ENCODE results near the gene HYAL2.
"Not testable (repeated sequence)": the region's sequence is repeated elsewhere in the genome, so short reads cannot be mapped to it uniquely, and the experiment has no call there.

HYAL2 gene

GRCh38 chr3:50327129-50327528, 4.6 kb upstream of the HYAL2 start:
- DNase-seq (ENCODE audit: low read depth) = no peak

GRCh38 chr3:50326182-50326541, 3.6 kb upstream of the HYAL2 start:
- DNase-seq (ENCODE audit: low read depth) = no peak

- DNase-seq (ENCODE audit: low read depth) = no peak
These were observed 3.1 kb upstream of the HYAL2 start for GRCh38 chr3:50325497-50326181.

GRCh38 chr3:50325113-50325480, 2.6 kb upstream of the HYAL2 start:
- DNase-seq (ENCODE audit: low read depth) = no peak

GRCh38 chr3:50324351-50325112, 2.0 kb upstream of the HYAL2 start:
- DNase-seq (ENCODE audit: low read depth) = peak; percentile 41

DNA sequence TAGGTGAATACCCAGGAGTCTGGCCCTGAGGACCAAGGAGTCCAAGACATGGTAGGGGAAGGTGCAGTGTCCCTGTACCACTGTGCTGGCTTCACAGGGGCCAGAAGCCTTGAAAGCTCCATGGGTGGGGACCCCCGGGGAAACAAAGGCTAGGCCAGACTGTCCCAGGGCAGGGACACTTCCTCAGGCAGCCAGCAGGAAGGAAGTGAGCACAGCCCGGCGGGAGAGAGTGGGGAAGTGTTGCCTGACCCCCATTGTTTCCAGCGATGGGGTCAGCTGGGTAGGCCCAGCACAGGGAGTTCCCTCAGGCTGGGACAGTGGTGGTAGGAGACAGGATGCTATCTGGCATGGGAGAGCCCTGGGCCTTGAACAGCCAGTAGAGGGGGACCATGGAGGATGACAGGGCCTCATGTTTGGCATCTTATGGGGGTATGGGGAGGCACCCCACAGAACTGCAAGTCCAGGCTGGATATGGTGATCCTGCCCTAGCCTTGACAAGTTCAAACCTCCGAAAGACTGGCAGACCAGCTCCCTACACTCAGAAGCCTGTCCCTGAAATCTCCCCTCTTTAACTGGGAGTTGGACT, 1.2 kb upstream of the HYAL2 start:
- no peak for DNase-seq (ENCODE audit: low read depth)

- DNase-seq (ENCODE audit: low read depth) = no peak
These were observed 601 bp upstream of the HYAL2 start for GRCh38 chr3:50323092-50323600.

GRCh38 chr3:50322115-50322385, 495 bp downstream of the HYAL2 start:
- DNase-seq (ENCODE audit: low read depth) = no peak

DNA sequence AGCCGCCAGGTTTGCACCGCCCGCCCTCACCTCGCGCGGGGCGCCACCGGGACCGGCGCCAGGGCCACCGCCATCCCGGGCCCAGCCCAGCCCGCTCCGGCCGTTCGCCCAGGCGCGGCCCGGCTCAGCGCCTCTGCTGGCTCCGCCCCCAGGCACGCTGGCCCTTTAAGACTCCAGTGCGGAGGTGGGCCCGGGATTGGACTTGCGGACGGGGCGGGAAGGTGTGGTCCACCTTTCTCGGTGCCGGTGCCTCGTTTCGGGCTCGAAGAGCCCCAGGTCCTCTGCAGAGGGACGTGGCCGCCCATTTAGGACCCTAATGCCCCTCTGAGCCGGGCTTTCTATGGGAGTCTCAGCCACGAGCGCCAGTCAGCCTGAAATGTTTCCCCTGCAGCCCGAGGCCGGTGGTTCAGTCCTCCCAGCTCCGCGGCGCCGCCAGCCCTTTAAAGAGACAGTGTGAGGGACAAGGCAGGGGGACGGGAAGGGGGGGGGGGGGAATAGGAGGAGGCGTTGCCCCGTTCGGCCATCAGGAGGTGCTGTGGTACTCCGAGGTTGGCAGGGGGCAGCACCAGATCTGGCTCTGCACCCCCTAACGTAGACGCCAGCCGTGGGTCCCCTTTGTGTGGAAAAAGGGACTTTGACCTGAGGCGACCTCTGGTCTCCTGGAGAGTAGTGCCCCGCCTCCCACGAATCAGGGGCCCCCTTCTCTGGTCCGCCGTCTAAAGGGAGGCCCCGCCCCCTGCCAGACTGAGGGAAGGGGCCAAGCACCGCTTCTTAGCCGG, 1.0 kb downstream of the HYAL2 start:
- peak; percentile 73 for DNase-seq (ENCODE audit: low read depth)

DNA sequence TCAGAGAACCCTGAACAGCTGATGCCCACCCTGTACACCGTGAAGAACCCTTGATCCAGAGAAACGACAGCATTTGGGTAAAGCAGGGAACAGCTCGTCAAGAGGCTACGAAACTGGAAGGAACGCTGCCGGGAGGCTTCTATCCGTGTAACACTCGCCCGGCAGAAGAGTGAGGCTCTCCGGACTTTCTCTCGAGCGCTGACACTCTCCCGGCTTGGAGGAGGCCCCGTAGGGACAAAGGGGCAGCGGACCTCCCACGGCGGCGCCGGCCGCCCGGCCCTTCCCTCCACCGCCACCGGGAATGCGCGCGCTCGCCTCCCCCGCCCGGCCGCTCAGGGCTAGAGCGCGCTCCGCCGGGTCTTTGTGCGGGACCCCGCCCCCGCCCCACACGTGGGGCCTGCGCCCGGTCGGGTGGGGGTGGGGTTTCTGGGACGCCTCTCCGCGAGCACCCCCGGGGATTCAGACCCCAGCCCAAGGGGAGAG, 1.7 kb downstream of the HYAL2 start:
- peak; percentile 57 for DNase-seq (ENCODE audit: low read depth)

GRCh38 chr3:50319894-50320625, 2.5 kb downstream of the HYAL2 start:
- DNase-seq (ENCODE audit: low read depth) = no peak

GRCh38 chr3:50319181-50319893, 3.2 kb downstream of the HYAL2 start:
- no peak for DNase-seq (ENCODE audit: low read depth)

DNA sequence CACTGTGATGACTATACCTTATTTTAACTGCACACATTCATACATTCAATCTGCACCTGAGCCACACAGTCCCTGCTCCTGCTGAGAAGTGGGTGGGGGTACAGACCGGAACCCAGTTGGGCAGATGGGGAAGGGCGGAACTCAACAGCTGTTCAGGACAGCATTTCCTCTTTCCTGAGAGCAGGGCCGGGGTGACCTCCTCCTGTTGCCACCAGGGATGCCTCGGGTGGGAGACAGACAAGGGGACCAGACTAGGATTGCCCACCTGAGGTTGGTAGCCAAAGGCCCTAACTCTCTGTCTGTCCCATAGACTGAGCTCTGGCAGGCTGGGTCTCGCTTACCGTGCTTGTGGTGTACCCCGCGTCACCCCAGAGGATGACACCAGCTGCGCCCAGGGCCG, 3.9 kb downstream of the HYAL2 start:
- DNase-seq (ENCODE audit: low read depth) = no peak

DNA sequence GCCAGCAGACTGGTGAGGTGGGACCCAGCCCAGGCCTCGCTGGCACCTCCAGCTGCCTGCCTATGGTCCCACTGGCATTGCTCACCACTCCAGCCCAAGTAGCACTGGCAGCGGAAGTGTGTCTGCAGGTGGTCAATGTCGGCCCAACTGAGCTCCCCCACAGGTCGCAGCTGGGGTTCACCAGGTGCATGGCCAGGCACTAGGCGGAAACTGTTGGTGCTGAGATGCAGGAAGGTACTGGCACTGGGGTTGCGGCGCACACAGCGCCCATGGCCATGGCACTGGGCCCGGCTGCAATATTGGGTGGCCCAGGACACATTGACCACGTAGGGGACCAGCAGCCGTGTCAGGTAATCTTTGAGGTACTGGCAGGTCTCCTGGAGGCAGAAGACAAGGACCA, 4.4 kb downstream of the HYAL2 start:
- no peak for DNase-seq (ENCODE audit: low read depth)

- DNase-seq (ENCODE audit: low read depth) = no peak
These were observed 5.2 kb downstream of the HYAL2 start for GRCh38 chr3:50317300-50317699.

GRCh38 chr3:50316657-50317242, 5.8 kb downstream of the HYAL2 start:
- DNase-seq (ENCODE audit: low read depth) = peak; percentile 49

GRCh38 chr3:50314816-50315215, 7.7 kb downstream of the HYAL2 start:
- DNase-seq (ENCODE audit: low read depth) = no peak

DNA sequence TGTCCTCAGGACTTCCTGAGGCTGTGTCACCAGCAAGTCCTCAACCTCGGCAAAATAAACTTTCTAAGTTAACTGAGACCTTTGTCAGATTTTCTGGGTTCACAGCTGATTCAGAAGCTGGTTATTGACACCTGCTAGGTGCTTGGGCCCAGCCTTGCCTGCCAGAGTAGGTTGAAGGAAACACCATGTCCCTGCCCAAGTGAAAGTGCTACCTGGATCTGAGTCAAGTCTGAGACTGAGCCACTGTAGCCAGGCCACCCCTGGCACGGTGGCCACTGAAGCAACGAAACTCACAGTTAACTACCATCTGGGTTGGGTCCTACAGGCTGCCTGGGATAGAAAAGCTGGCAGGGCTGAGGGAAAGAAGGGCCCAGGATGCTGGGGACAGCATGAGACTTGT, 8.2 kb downstream of the HYAL2 start:
- no peak for DNase-seq (ENCODE audit: low read depth)

DNA sequence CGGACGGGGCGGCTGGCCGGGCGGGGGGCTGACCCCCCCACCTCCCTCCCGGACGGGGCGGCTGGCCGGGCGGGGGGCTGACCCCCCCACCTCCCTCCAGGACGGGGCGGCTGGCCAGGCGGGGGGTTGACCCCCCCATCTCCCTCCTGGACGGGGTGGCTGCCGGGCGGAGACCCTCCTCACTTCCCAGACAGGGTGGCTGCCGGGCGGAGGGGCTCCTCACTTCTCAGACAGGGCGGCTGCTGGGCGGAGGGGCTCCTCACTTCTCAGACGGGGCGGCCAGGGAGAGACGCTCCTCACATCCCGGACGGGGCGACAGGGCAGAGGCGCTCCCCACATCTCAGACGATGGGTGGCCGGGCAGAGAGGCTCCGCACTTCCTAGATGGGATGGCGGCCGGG, 10.5 kb downstream of the HYAL2 start:
- not testable (repeated sequence) for DNase-seq (ENCODE audit: low read depth)

DNA sequence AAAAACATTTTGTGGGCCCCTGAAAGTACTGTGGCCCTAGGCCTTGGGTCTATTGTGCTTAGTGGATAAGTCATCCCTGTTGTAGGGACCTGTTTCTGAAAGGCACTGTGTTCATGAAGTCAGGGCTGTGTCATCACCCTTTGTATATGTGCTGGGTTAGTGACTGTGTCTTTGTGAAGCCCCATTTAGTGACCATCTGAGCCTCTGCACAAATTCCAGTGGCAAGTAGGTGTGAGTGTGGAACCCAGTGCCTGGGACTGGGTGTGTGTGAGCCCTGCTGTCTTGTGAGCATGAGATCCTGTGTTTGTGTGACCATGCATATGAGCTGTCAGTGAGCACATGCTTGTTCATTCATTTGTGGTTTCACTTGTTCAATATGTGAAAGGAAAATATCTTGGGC, 17.9 kb downstream of the HYAL2 start:
- no peak for DNase-seq (ENCODE audit: low read depth)
